ENCODE results near the gene BCL7A.

DNA sequence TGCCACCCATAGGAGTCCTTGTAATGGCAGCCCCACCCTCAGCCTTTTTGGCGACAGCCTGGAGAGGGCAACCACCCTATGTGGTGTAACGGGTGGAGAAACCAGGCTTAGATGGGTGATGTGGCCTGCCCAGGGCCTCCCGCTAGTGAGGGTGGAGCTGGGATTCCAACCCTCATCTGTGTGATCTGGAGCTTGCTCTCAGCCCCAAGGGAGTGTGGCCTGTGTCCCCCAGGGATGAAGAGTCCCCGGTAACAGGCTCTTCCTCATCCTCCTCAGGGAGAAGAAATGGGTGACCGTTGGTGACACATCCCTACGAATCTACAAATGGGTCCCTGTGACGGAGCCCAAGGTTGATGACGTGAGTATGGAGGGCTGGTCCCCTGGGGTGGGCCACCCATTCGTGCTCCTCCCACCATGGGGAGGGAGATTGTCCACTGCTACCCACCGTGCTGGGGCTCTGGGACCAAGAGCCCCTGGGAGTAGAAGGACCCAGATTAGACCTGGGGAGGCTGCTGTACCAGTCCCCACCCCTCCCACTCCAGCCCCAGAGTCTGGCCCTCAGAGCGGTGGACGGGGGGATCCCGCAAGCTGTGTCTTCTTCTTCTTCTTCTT lies 8.8 kb downstream of the BCL7A start:
- TF ChIP-seq, protein P1, sequence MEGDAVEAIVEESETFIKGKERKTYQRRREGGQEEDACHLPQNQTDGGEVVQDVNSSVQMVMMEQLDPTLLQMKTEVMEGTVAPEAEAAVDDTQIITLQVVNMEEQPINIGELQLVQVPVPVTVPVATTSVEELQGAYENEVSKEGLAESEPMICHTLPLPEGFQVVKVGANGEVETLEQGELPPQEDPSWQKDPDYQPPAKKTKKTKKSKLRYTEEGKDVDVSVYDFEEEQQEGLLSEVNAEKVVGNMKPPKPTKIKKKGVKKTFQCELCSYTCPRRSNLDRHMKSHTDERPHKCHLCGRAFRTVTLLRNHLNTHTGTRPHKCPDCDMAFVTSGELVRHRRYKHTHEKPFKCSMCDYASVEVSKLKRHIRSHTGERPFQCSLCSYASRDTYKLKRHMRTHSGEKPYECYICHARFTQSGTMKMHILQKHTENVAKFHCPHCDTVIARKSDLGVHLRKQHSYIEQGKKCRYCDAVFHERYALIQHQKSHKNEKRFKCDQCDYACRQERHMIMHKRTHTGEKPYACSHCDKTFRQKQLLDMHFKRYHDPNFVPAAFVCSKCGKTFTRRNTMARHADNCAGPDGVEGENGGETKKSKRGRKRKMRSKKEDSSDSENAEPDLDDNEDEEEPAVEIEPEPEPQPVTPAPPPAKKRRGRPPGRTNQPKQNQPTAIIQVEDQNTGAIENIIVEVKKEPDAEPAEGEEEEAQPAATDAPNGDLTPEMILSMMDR (conservative IDR thresholded peaks at IDR 0.05 in 1 of 2, IDR thresholded peaks at IDR 0.05 in 1 of 2; ENCODE audit: extremely low read depth in 1 of 2, insufficient read depth in 1 of 2, low read depth in 1 of 2, low read length in 2 of 2): no peak
- no peak for TF ChIP-seq EZH2 (IDR thresholded peaks at IDR 0.05; ENCODE audit: borderline replicate concordance, low read length)

Measured in mammary epithelial cell (primary cell).